RKO (cell line): ENCODE measurements around the gene CWF19L2.
"Not testable (repeated sequence)": the region's sequence is repeated elsewhere in the genome, so short reads cannot be mapped to it uniquely, and the experiment has no call there.

Experiments
- DNase-seq: peaks from one replicate; pipeline ENCODE4 v3.0.0-alpha.2; 2016; ENCODE audit warnings: low spot score

The CWF19L2 gene

DNA sequence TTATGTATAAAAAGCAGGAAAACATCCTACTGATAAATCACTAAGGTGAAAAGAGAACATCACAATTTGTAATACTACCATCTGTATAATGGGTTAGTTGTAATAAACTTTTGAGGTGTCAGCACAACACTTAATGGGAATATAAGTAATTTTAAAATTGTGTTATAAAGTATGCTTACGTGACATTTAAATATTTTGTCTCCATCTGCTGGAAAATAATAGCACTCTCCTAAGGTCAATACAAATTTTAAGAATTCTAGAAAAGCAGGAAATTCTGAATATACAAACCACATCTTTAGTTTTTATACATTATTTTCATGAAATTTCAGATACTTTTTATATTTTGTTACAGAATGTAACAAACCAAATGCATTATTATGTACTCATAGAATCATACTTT lies 19.5 kb downstream of the CWF19L2 start:
- no peak for DNase-seq

DNA sequence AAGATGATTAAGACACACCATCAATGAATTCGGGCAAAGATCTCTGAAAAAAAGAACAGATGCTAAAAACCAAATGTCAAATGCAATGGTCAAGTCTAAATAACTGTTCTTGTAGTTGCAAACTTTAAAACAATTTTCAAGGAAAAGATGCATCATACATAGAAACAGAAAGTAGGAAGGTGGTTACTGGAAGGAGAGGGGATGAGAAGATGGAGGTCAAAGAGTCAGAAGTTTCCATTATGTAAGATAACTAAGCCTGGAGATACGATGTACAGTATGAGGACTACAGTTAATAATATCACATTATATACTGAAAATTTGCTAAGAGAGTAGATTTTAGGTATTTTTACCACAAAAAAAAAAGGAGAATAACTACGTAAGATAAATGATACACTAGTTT lies 27.1 kb downstream of the CWF19L2 start:
- no peak for DNase-seq

DNA sequence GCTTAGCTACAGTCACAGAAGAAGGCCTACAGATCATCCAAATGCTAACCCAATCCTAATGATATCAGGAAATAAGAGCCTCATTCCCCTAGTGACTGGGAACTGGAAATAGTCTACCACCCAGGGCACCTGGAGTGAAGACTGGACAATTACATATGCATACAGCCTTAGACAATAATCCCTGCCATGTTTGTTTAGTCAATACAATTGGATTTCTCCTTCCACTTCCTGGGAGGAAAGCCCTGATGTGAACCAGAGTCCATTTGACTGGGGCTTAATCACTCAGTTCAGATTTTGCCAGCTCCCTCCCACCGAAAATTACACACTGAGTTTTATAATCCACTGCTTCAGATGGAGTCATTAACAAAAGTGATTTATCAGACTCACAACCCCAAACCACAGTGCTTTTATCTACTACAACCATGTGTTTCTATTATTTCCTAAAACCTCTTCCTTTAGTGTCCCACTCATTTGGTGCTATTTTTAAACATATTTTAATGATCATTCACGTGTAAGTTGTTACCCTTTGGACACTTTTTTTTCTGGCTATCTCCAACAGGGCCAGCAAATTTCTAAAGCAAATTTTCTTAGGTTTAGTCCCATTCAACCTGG lies 29.9 kb downstream of the CWF19L2 start:
- DNase-seq = no peak

DNA sequence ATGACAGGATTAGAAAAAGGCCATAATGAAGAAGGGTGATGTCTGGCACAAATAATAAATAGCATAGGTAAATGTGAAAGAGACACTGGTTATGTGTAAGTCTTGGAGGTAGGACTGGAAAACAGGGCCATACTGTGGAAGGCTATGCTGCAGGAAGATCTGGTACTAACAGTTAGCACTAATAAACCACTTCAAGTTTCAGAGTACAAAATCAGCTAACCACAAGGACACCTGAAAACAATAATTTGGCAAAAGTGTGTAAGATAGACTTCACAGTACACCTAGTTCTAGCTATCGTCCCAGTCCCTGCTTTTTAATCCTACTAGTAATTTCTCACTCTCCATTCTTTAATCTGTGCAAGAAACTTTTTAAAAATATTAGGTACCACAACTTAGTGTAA lies 44.3 kb downstream of the CWF19L2 start:
- no peak for DNase-seq

DNA sequence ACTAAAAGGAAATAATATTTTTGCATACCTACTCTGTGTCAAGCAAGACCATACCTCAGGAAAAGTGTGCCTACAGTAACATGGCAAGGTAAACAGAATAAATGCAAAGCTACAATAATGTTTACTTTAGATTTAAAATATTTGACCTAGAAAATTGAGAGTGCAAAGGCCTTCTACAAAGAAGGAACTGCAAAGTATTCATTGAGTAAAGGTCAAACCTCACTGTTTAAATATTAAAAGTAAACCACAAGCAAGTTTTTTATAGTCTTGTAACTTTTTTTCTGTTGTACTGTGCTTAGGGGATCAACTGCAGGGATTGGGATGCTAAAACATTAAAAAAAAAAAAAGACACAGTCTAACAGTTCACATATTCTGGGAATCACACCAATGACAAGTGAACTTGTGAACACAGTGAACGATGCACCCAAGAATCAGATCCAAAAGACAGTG lies 48.8 kb downstream of the CWF19L2 start:
- DNase-seq = no peak

DNA sequence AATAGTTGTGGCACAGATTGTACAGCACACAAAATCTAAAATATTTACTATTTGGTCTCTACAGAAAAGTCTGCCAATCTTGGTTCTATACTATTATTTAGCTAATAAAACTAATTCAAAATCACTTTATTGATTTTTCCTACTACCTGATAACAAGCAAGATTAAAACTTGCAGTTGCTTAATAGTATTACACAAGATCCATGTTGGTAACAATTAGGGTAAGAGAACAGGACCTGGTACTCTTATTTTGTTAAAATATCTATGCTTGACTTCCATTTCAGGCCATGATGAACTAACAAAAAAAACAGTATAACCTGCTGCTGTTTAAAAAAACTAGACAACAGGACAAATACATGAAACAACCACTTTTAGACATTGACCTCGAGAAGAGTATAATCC lies 52.4 kb downstream of the CWF19L2 start:
- no peak for DNase-seq

DNA sequence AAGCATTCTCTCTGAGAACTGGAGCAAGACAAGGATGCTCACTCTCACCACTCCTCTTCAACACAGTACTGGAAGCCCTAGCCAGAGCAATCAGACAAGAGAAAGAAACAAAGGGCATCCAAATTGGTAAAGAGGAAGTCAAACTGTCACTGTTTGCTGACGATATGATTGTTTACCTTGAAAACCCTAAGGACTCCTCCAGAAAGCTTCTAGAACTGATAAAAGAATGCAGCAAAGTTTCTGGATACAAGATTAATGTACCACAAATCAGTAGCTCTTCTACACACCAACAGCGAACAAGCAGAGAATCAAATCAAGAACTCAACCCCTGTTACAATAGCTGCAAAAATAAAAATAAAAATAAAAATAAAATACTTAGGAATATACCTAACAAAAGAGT lies 56.5 kb downstream of the CWF19L2 start:
- DNase-seq = not testable (repeated sequence)

DNA sequence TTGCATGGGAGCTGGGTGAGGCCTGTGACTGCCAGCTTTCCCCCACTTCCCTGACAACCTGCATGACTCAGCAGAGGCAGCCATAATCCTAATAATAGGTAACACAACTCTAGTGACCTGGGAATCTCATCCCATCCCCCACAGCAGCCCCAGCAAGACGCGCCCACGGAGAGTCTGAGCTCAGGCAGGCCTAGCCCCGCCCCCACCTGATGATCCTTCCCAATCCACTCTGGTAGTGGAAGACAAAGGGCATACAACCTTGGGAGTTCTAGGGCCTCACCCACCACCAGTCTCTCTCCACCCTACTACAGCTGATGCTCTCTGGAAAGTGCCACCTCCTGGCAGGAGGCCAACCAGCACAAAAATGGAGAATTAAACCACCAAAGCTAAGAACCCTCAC lies 60.3 kb downstream of the CWF19L2 start:
- DNase-seq = no peak

DNA sequence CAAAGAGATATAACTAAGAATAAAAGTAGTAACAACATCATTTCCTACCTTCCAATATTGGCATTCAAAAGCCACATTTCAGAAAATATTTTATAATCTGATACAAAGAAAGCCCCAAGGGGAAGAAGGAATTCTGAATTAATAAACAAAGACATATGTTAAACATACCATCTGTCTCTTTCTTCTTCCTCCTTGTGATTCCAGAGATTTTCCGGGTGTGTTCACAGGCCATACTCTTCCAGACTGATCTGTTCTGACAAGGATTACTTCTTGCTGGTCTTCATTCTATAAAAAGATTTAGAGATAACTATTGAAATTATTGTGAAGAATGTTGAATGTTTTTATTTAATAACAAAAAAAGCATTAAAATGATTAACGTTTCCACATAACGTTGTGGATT lies 65.0 kb downstream of the CWF19L2 start:
- no peak for DNase-seq

DNA sequence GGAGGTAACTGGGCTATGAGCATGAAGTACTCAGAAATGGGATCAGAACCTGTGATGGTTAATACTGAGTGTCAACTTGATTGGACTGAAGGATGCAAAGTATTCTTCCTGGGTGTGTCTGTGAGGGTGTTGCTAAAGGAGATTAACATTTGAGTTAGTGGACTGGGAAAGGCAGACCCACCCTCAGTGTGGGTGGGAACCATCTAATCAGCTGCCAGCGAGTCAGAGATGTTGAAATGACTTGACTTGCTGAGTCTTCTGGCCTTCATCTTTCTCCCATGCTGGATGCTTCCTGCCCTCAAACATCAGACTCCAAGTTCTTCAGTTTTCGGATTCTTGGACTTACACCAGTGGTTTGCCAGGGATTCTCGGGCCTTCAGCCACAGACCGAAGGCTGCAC lies 66.9 kb downstream of the CWF19L2 start:
- not testable (repeated sequence) for DNase-seq

DNA sequence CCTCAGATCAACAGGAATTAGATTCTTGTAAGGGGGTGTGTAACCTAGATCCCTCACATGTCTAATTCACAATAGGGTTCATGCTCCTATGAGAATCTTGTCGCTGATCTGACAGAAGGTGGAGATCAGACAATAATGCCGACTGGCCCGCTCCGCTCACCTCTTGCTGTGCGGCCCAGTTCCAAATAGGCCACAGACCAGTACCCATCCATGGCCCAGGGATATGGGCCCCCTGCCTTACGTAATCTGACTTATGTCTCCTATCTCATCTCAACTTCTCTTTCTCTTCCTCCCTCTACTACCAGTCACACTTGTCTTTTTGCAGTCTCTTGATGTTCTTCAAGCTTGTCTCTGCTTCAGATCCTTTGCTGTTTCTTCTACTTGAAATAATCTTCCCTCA lies 70.0 kb downstream of the CWF19L2 start:
- no peak for DNase-seq

DNA sequence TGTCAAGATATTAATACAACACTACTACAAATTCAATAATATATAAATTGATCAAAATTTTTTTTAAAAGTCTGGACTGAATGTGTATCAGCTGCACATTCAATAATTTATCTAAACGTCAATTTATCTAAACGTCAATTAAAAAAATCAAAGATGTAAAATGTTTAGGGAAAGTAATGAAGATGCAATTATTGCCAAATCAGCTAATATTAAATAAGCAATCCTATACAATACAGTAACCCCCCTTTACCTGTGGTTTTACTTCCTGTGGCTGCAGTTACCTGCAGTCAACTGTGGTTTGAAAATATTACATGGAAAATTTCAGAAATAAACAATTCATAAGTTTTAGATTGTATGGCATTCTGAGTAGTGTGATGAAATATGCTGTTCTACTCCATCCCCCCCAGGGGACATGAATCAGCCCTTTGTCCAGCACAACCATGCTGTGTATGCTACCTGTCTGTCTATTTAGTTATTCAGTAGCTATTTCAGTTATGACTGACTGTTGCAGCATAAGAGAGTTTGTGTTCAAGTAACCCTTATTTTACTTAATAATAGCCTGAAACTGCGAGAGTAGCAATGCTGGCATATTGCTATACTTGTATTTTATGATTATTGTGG lies 72.2 kb downstream of the CWF19L2 start:
- DNase-seq = no peak

DNA sequence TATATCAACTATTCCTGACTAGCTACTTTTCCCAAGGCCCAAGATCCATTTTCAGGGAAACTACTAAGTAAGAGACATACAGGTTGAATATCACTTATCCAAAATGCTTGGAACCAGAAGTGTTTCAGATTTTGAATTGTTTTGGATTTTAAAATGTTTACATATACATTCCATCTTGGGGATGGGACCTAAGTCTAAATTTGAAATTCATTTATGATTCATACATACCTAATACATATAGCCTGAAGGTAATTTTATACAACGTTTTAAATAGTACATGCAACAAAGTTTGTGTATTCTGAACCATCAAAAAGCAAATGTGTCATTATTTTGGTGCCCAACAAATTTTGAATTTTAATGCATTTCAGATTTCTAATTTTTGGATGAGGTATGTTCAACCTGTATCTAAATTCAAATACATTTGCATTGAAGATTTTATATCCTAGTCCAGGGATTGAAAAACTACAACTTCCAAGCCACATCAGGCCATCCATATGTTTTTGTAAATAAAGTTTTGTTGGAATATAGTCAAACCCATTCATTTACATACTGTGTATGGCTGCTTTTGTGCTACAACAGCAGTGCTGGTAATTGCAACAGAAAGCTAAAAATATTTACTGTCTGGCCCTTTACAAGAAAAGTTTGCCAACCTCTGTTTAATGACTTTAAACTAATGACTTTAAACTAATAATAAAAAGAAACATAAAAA lies 73.3 kb downstream of the CWF19L2 start:
- no peak for DNase-seq

DNA sequence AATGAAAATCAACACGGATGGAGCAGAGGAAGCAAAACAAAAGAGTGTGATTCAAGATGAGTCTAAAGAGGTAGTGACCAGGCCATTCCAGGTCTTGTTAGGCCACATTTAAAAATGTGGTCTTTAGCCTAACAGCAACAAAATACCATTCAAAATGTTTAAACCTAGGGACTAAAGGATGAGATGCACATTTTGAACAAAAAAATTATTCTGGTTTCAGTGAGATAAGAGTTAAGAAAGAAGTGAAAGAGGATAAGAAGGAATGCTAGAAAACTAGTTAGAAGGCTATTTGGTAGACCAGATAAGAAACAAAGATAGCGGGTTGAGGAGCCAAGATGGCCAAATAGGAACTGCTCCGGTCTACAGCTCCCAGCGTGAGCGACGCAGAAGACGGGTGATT lies 85.2 kb downstream of the CWF19L2 start:
- no peak for DNase-seq

DNA sequence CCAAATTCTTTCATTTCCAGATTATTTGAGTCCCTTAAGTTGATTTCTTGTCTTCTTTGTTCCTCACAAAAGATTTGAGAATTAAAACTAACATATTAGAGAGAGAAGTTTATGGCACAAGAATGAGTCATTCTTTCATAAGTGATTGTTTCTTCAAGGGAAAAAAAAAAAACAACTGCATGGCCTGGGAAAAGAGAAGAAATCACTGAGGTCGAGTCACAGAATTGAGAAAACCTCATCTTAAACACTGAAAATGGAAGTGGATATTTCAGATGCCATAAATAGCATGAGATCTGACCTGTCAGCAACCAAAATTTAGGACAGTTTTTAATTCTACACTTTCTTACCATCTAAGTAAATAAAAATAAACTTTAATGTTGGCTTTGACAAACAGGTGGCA lies 87.2 kb downstream of the CWF19L2 start:
- DNase-seq = no peak

DNA sequence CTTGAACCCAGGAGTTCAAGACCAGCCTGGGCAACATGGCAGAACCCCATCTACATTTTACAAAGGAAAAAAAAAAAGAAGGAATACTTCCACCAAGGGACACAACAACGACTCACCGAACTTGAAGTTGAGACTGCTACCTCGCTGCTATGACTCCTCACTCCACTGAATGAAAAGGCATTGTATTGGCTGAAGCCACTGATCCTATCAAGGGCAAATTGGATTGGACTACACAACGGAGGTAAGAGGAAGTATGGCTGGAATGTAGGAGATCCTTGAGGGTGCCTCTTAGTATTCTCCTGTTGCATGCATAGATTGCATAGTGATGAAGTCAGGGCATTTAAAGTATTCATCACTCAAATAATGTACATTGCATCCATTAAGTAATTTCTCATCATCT lies 97.9 kb downstream of the CWF19L2 start:
- peak; percentile 54 for DNase-seq

DNA sequence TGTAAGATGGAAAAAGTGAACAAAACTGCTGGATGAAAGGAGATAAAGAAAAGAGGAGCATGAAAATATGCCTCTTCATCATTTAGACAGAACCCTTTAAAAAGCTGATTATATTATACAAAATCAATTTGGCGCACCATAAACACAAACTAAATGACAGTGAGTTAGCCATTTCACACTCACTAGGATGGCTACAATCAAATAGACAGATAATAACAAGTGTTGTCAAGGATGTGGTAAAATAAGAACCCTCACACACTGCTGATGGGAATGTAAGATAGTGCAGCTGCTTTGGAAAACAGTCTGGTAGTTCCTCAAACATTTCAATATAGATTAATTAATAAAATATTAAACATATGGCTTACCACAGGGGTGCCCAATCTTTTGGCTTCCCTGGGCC lies 99.7 kb downstream of the CWF19L2 start:
- no peak for DNase-seq

DNA sequence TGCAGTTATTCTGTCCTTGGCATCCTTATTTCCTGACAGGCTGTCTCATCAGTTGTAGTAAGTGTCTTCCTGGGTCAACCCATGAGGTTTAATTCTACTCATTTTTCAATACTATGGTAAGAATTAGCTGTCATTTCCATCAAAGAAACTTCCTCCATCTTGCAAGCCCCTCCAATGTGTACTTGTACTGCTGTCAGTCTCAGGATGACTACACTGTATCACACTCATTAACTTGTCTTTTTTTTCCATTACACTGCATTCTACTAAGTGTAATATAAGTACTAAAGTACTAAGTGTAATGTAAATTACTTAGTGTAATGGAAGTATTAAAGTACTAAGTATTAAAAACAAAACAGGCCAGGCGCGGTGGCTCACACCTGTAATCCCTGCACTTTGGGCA lies 102.8 kb downstream of the CWF19L2 start:
- no peak for DNase-seq

DNA sequence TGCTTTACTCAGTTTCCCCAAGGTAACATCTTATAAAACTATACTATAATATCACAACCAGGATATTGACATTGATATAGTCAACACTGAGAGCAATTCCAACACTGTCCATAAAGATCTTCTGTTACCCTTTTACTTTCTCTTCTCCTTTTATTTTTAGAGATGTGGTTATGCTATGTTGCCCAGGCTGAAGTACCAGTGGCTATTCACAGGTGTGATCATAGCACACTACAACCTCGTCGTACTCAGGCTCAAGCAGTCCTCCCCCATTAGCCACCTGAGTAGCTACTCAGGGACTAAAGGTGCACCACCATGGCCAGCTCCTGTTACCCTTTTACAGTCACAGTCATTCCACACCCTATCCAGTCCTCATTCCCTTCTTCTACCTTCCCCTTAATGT lies 119.7 kb downstream of the CWF19L2 start:
- DNase-seq = no peak

DNA sequence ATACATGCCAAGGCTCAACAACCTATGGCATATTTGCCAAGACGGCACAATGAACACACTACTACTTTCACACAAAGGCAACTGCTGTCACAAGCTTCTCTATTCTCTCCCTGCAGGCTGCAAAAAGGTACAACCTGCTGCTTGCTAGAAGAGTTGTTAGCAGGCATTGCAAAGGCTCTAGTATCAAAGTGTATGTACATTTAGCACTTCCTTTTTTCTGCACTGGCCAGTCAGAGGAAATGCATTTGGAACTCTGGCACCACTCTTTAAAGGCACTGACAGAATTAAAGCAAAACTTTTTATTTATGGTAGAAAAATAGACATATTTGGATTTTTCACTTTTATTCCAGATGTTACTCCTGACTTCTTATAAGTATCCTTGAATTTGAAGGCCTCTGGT lies 125.9 kb downstream of the CWF19L2 start:
- no peak for DNase-seq

DNA sequence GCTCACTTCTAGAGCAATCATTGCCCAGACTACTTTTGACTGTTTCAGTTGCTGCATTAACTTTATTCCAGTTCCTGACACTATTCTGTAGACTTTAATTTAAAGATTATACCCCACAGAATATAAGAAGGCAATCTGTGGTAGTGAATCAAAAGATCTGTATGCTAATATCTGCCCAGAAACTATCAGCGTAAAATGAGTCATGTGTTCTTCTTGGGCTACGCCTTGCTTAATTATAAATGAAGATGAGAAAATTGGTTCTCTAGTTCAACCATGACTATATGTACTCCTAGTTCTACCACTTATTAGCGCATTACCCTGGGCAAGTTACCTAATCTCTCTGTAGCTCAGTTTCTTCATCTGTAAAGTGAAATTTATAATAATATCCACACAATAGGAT lies 128.5 kb downstream of the CWF19L2 start:
- no peak for DNase-seq

DNA sequence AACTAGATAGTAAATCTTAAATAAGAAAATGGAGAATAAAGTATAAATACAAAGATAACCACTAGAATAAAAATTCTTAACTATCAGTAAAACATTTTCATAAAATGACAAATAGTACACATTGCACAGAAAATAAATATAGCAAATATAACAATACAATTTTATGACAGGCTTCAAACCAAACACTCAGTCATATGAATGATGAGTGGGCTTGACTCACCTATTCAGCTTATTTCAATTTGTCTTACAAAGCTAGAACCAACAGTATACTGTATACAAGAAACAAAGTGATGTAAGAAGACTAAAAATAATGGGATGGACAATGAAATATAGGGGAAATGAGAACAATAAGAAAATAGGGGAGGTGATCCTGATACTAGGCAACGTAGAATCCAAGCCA lies 141.2 kb downstream of the CWF19L2 start:
- DNase-seq = no peak

DNA sequence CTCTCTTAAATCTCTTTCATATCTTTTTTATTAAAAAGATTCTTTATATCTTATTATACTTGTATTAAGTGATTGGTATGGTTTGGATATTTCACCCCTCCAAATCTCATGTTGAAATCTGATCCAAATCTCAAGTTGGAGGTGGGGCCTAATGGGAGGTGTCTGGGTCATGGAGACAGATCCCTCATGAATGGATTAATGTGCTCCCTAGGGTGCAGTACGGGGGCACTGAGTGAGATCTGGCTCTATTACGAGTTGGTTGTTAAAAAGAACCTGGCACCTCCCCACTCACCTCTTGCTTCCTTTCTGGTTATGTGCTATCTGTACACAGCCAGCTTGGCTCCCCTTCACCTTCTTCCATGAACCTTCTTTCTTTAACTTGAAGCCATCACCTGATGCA lies 149.6 kb downstream of the CWF19L2 start:
- no peak for DNase-seq

DNA sequence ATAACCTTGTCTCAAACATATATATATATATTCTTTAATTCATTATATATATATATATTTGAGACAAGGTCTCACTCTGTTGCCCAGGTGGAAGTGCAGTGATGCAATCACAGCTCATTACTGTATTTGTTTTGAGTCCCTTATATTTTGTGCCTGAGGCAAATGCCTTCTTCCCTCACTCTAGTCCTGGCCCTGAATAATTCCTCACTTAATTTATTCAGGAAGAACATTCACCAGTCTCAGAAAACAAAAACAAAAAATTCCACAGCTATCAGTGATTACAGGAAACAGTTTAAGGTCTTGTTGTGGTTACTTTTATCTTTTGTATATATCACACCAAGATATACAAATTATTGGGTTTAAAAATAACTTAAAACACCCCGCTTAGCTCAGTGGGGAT lies 155.7 kb downstream of the CWF19L2 start:
- DNase-seq = no peak
